Neuron (in vitro differentiated cells): ENCODE measurements around the gene EXOC3.

ENCODE experiments used
- H2AFZ ChIP-seq: one replicate; pipeline ENCODE4 v1.6.1; 2013; ENCODE audit warnings: low read depth, mild to moderate bottlenecking, inconsistent platforms, low read length, moderate library complexity
- H3K27me3 ChIP-seq: one replicate; pipeline ENCODE4 v1.6.1; 2013; ENCODE audit warnings: low read length; ENCODE audit not compliant: insufficient read depth
- H3K36me3 ChIP-seq: one replicate; pipeline ENCODE4 v1.6.1; 2013; ENCODE audit warnings: low read length; ENCODE audit not compliant: insufficient read depth
- H3K4me1 ChIP-seq: one replicate; pipeline ENCODE4 v1.6.1; 2013; ENCODE audit warnings: low read length; ENCODE audit not compliant: insufficient read depth
- H3K4me3 ChIP-seq: 2 replicates; pipeline ENCODE4 v1.5.1; 2013; ENCODE audit warnings: mild to moderate bottlenecking, low read length, moderate library complexity
- H3K9me3 ChIP-seq: one replicate; pipeline ENCODE4 v1.6.1; 2013; ENCODE audit warnings: low read length

Gene EXOC3

GRCh38 chr5:453725-454481 lies 10.9 kb downstream of the EXOC3 start:
- no peaks in the 10 kb centered on the region for H3K4me1 ChIP-seq
- H3K9me3 ChIP-seq, result peaks cover 24% of the 10 kb centered on the region
- H3K4me3 ChIP-seq, result no peak overlapping the region
- H3K27me3 ChIP-seq, result no peaks in the 10 kb centered on the region
- H2AFZ ChIP-seq, result no peak overlapping the region
- H3K36me3 ChIP-seq, result peaks cover 83% of the 10 kb centered on the region

- H3K36me3 ChIP-seq, result peaks cover 79% of the 10 kb centered on the region
- peaks cover 24% of the 10 kb centered on the region for H3K9me3 ChIP-seq
Measured at GRCh38 chr5:454936-455335, 12.0 kb downstream of the EXOC3 start.

GRCh38 chr5:455806-456205 lies 12.8 kb downstream of the EXOC3 start:
- Histone ChIP-seq H3K36me3 (peaks cover 80% of the 10 kb centered on the region), H3K9me3 (peaks cover 22% of the 10 kb centered on the region), H2AFZ (no peak overlapping the region), H3K27me3 (no peaks in the 10 kb centered on the region), H3K4me1 (no peaks in the 10 kb centered on the region), H3K4me3 (no peak overlapping the region)

More at GRCh38 chr5:454936-455335, 12.0 kb downstream of the EXOC3 start:
- H3K4me3 ChIP-seq, result no peak overlapping the region
- no peak overlapping the region for H2AFZ ChIP-seq
- H3K4me1 ChIP-seq, result no peaks in the 10 kb centered on the region
- H3K27me3 ChIP-seq, result no peaks in the 10 kb centered on the region

- no peak overlapping the region for H2AFZ ChIP-seq
- no peaks in the 10 kb centered on the region for H3K4me1 ChIP-seq
- H3K4me3 ChIP-seq, result no peak overlapping the region
- no peaks in the 10 kb centered on the region for H3K27me3 ChIP-seq
- peaks cover 20% of the 10 kb centered on the region for H3K9me3 ChIP-seq
- H3K36me3 ChIP-seq, result peaks cover 74% of the 10 kb centered on the region
Measured at GRCh38 chr5:456351-457194, 13.6 kb downstream of the EXOC3 start.

GRCh38 chr5:457195-457961 lies 14.4 kb downstream of the EXOC3 start:
- Histone ChIP-seq H3K4me3 (no peak overlapping the region), H3K36me3 (peaks cover 79% of the 10 kb centered on the region), H2AFZ (no peak overlapping the region), H3K9me3 (peaks cover 15% of the 10 kb centered on the region), H3K27me3 (no peaks in the 10 kb centered on the region), H3K4me1 (no peaks in the 10 kb centered on the region)

- Histone ChIP-seq H3K27me3 (no peaks in the 10 kb centered on the region), H3K4me1 (no peaks in the 10 kb centered on the region), H3K4me3 (no peak overlapping the region), H3K36me3 (peaks cover 75% of the 10 kb centered on the region), H2AFZ (no peak overlapping the region), H3K9me3 (peaks cover 5% of the 10 kb centered on the region)
Measured at GRCh38 chr5:458547-459353, 15.8 kb downstream of the EXOC3 start.

- peaks cover 4% of the 10 kb centered on the region for H3K9me3 ChIP-seq
- H3K36me3 ChIP-seq, result peaks cover 74% of the 10 kb centered on the region
- H3K27me3 ChIP-seq, result no peaks in the 10 kb centered on the region
- no peak overlapping the region for H2AFZ ChIP-seq
- H3K4me3 ChIP-seq, result no peak overlapping the region
- no peaks in the 10 kb centered on the region for H3K4me1 ChIP-seq
Measured at GRCh38 chr5:459562-460272, 16.7 kb downstream of the EXOC3 start.

GRCh38 chr5:460273-460625 lies 17.3 kb downstream of the EXOC3 start:
- no peaks in the 10 kb centered on the region for H3K9me3 ChIP-seq
- H3K36me3 ChIP-seq, result peaks cover 75% of the 10 kb centered on the region
- H3K27me3 ChIP-seq, result no peaks in the 10 kb centered on the region
- H2AFZ ChIP-seq, result no peak overlapping the region
- no peak overlapping the region for H3K4me3 ChIP-seq
- no peaks in the 10 kb centered on the region for H3K4me1 ChIP-seq

- H3K4me1 ChIP-seq, result no peaks in the 10 kb centered on the region
- no peak overlapping the region for H3K4me3 ChIP-seq
- peaks cover 77% of the 10 kb centered on the region for H3K36me3 ChIP-seq
- H3K9me3 ChIP-seq, result no peaks in the 10 kb centered on the region
- H3K27me3 ChIP-seq, result no peaks in the 10 kb centered on the region
- H2AFZ ChIP-seq, result no peak overlapping the region
Measured at GRCh38 chr5:462051-462481, 19.1 kb downstream of the EXOC3 start.

- H3K36me3 ChIP-seq, result peaks cover 66% of the 10 kb centered on the region
- H3K4me1 ChIP-seq, result no peaks in the 10 kb centered on the region
- H3K27me3 ChIP-seq, result no peaks in the 10 kb centered on the region
- H2AFZ ChIP-seq, result no peak overlapping the region
- no peaks in the 10 kb centered on the region for H3K9me3 ChIP-seq
- no peak overlapping the region for H3K4me3 ChIP-seq
Measured at GRCh38 chr5:463301-463700, 20.3 kb downstream of the EXOC3 start.

- H2AFZ ChIP-seq, result no peak overlapping the region
- peaks cover 61% of the 10 kb centered on the region for H3K36me3 ChIP-seq
- H3K4me1 ChIP-seq, result no peaks in the 10 kb centered on the region
- H3K4me3 ChIP-seq, result no peak overlapping the region
- H3K9me3 ChIP-seq, result no peaks in the 10 kb centered on the region
- H3K27me3 ChIP-seq, result no peaks in the 10 kb centered on the region
Measured at GRCh38 chr5:463952-464351, 21.0 kb downstream of the EXOC3 start.

- Histone ChIP-seq H3K4me3 (no peak overlapping the region), H3K9me3 (no peaks in the 10 kb centered on the region), H3K36me3 (peaks cover 61% of the 10 kb centered on the region), H3K27me3 (no peaks in the 10 kb centered on the region), H3K4me1 (no peaks in the 10 kb centered on the region), H2AFZ (no peak overlapping the region)
Measured at GRCh38 chr5:464446-464842, 21.5 kb downstream of the EXOC3 start.
